ENCODE results near the gene CCDC33. TPM values are rescaled to one million over a fixed set of nuclear protein-coding genes. Genes with fewer than 3 reads are reported as not detected.
"Not testable (repeated sequence)": the region's sequence is repeated elsewhere in the genome, so short reads cannot be mapped to it uniquely, and the experiment has no call there.

Gene CCDC33
- total and polyA plus RNA-seq, 3 experiments from 2014 or later = not detected

DNA sequence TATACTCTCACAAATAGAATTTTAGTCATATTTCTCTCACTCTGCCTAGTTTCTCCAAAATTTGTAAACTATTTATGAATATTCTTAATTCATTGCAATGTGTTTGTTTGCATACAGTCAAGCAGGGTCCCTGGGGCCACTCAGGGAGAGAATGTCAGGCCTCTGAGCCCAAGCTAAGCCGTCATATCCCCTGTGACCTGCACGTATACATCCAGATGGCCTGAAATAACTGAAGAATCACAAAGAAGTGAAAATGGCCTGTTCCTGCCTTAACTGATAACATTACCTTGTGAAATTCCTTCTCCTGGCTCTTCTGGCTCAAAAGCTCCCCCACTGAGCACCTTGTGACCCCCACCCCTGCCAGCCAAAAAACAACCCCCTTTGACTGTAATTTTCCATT is 117.9 kb downstream of the CCDC33 start:
- Mint-ChIP-seq H3K27me3 (peaks cover 6 to 20% of the 10 kb centered on the region in 2 donors), H3K9me3 (peaks cover 0 to 11% (median 6%) of the 10 kb centered on the region in 5 donors)
- H3K27ac ChIP-seq (ENCODE audit: low read depth, low read length); H3K36me3 ChIP-seq (ENCODE audit: insufficient read depth, low read length); POLR2A ChIA-PET; H3K4me1 ChIP-seq (ENCODE audit: insufficient read depth, low read length); H3K27ac Mint-ChIP-seq; H3K4me3 Mint-ChIP-seq; DNase-seq; H3K27me3 ChIP-seq (ENCODE audit: insufficient read depth, low read length, poor library complexity, severe bottlenecking); H3K36me3 Mint-ChIP-seq; H3K4me3 ChIP-seq (ENCODE audit: low read length); CTCF ChIA-PET; H3K4me1 Mint-ChIP-seq; H3K9me3 ChIP-seq (ENCODE audit: low read length): not testable (repeated sequence)

DNA sequence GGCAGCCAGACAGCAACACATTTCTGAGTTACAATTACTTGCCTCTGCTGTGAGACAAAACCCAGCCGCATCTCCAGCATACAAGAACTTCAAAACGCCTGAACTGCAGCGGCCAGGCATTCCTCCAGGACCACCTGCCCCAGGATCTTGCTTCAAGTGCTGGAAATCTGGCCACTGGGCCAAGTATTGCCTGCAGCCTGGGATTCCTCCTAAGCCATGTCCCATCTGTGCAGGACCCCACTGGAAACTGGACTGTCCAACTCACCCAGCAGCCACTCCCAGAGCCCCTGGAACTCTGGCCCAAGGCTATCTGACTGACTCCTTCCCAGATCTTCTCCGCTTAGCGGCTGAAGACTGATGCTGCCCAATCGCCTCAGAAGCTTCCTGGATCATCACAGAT is 119.9 kb downstream of the CCDC33 start:
- H3K9me3 ChIP-seq (ENCODE audit: low read length); H3K36me3 Mint-ChIP-seq; H3K27ac Mint-ChIP-seq; H3K27me3 ChIP-seq (ENCODE audit: insufficient read depth, low read length, poor library complexity, severe bottlenecking); H3K27ac ChIP-seq (ENCODE audit: low read depth, low read length); CTCF ChIA-PET; H3K4me3 Mint-ChIP-seq; H3K4me3 ChIP-seq (ENCODE audit: low read length); POLR2A ChIA-PET; H3K36me3 ChIP-seq (ENCODE audit: insufficient read depth, low read length); H3K4me1 Mint-ChIP-seq; H3K4me1 ChIP-seq (ENCODE audit: insufficient read depth, low read length); DNase-seq: not testable (repeated sequence)
- Mint-ChIP-seq H3K9me3 (peaks cover 0 to 11% (median 6%) of the 10 kb centered on the region in 5 donors), H3K27me3 (peaks cover 6 to 20% of the 10 kb centered on the region in 2 donors)

DNA sequence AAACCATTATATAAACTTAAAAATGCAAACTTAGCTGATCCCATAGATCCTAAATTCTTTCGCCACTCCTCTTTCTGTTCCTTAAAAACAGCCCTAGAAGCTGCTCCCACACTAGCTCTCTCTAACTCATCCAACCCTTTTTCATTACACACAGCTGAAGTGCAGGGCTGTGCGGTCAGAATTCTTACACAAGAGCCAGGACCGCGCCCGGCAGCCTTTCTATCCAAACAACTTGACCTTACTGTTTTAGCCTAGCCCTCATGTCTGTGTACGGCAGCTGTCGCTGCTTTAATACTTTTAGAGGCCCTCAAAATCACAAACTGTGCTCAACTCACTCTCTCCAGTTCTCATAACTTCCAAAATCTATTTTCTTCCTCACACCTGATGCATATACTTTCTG is 121.4 kb downstream of the CCDC33 start:
- H3K4me1 Mint-ChIP-seq; H3K27ac ChIP-seq (ENCODE audit: low read depth, low read length); H3K9me3 ChIP-seq (ENCODE audit: low read length); H3K27me3 ChIP-seq (ENCODE audit: insufficient read depth, low read length, poor library complexity, severe bottlenecking); CTCF ChIA-PET; H3K4me3 ChIP-seq (ENCODE audit: low read length); H3K4me1 ChIP-seq (ENCODE audit: insufficient read depth, low read length); H3K27ac Mint-ChIP-seq; DNase-seq; H3K4me3 Mint-ChIP-seq; H3K36me3 Mint-ChIP-seq; H3K36me3 ChIP-seq (ENCODE audit: insufficient read depth, low read length); POLR2A ChIA-PET: not testable (repeated sequence)
- Mint-ChIP-seq H3K9me3 (peaks cover 0 to 11% (median 6%) of the 10 kb centered on the region in 5 donors), H3K27me3 (peaks cover 5 to 16% of the 10 kb centered on the region in 2 donors)

DNA sequence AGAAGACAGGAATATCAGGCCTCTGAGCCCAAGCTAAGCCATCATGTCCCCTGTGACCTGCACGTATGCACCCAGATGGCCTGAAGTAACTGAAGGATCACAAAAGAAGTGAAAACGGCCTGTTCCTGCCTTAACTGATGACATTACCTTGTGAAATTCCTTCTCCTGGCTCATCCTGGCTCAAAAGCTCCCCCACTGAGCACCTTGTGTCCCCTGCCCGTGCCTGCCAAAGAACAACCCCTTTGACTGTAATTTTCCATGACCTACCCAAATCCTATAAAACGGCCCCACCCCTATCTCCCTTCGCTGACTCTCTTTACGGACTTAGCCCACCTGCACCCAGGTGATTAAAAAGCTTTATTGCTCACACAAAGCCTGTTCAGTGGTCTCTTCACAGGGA is 123.2 kb downstream of the CCDC33 start:
- H3K27me3 Mint-ChIP-seq; H3K4me3 ChIP-seq (ENCODE audit: low read length); H3K4me3 Mint-ChIP-seq; H3K27ac Mint-ChIP-seq; H3K36me3 Mint-ChIP-seq; H3K27me3 ChIP-seq (ENCODE audit: insufficient read depth, low read length, poor library complexity, severe bottlenecking); H3K4me1 Mint-ChIP-seq; H3K36me3 ChIP-seq (ENCODE audit: insufficient read depth, low read length); H3K27ac ChIP-seq (ENCODE audit: low read depth, low read length); DNase-seq; H3K4me1 ChIP-seq (ENCODE audit: insufficient read depth, low read length); POLR2A ChIA-PET; H3K9me3 Mint-ChIP-seq; H3K9me3 ChIP-seq (ENCODE audit: low read length): not testable (repeated sequence)
- CTCF ChIA-PET = interaction anchor here (1.4 kb wide), 1 partner anchor 14 kb away, joined by 5 read pairs; no protein-coding TSS in a partner anchor

DNA sequence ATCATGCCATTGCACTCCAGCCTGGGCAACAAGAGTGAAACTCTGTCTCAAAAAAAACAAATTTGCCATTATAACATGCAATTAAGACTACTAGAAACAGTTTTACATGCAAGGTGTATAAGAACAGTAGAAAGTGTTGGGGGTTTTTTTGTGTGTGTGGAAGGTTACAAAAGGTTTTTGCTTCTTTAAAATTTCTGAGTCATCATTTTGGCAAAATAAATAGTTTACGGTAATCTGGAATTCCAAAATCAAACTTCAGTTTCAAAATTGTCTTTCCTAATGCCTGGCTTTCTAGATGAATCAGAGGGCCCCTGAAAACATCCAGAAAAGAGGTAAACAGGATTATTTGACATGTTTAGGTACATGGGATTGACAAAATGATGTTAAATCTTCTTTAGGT is 124.7 kb downstream of the CCDC33 start:
- H3K27ac ChIP-seq (ENCODE audit: low read depth, low read length); DNase-seq; H3K4me1 Mint-ChIP-seq; CTCF ChIA-PET; H3K4me3 ChIP-seq (ENCODE audit: low read length); H3K9me3 ChIP-seq (ENCODE audit: low read length); H3K36me3 ChIP-seq (ENCODE audit: insufficient read depth, low read length); POLR2A ChIA-PET; H3K27me3 ChIP-seq (ENCODE audit: insufficient read depth, low read length, poor library complexity, severe bottlenecking); H3K4me1 ChIP-seq (ENCODE audit: insufficient read depth, low read length); H3K4me3 Mint-ChIP-seq; H3K9me3 Mint-ChIP-seq; H3K27ac Mint-ChIP-seq; H3K36me3 Mint-ChIP-seq: not testable (repeated sequence)
- peaks cover 2 to 15% of the 10 kb centered on the region in 2 donors for H3K27me3 Mint-ChIP-seq

DNA sequence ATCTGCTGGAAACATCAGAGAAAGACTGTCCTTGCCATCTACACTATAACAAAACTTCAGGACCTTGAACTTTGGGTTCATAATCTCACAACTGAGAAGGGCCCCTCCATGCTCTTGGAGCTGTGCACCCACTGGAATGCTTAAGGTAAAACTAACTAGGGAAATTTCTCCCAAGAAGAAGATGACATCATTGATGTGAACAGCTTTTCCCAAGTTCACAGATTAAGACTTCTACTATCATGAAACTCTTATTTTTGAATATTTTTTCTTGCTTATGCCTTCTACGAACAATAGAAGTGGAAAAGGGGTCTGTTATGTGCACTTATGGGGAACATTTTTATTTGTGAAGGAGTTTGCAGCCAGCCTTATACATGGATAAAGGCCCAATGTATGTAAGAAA is 126.4 kb downstream of the CCDC33 start:
- Histone ChIP-seq H3K9me3 (ENCODE audit: low read length) (no peaks in the 10 kb centered on the region), H3K4me3 (ENCODE audit: low read length) (no peak overlapping the region), H3K27ac (ENCODE audit: low read depth, low read length) (no peak overlapping the region), H3K4me1 (ENCODE audit: insufficient read depth, low read length) (no peaks in the 10 kb centered on the region), H3K36me3 (ENCODE audit: insufficient read depth, low read length) (no peaks in the 10 kb centered on the region), H3K27me3 (ENCODE audit: insufficient read depth, low read length, poor library complexity, severe bottlenecking) (peaks cover 14% of the 10 kb centered on the region)
- Mint-ChIP-seq H3K27me3 (peaks cover 10 to 20% of the 10 kb centered on the region in 2 donors), H3K36me3 (peaks cover 0 to 2% (median 0%) of the 10 kb centered on the region in 3 donors), H3K9me3 (no peaks in the 10 kb centered on the region), H3K4me1 (peaks cover 0 to 5% (median 4%) of the 10 kb centered on the region in 3 donors), H3K27ac (no peak overlapping the region), H3K4me3 (no peak overlapping the region)
- ChIA-PET CTCF (interaction anchor here (0.6 kb wide), 1 partner anchor 20 kb away, joined by 3 read pairs; no protein-coding TSS in a partner anchor), POLR2A (no interaction called here)
- DNase-seq = no peak

DNA sequence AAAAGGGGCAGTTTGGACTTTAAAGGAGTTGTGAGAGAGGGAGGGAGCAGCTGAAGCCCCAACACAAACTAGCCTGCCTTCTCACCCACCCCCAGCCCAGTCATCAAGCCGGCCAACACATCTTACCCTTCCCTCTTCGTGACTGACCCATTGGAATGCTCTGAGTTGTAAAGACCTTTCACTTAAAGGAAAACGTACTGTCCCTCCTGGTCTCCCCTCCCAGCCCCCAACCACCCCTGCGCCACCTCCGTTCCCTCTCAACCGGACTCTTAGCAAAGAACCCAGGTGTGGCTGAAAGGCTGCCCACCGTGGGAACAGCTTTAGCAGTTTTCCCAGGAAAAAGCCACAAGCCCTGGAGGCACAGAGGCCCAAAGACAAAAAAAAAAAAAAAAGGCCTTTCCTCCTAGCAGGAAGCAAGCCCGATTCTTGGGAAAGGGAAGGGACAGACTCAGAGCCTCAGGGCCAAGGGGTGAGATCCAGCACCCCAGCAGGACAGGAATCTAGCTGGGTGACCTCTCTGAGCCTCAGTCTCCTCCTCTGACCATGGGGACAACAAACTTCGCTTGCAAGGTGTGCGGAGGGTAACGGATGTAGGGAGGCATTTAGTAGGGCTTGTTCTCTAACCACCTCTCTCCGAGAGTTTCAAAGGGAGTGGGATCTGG is 128.9 kb downstream of the CCDC33 start:
- peaks cover 18 to 35% of the 10 kb centered on the region in 2 donors for H3K27me3 Mint-ChIP-seq
- Histone ChIP-seq H3K27me3 (ENCODE audit: insufficient read depth, low read length, poor library complexity, severe bottlenecking) (peaks cover 28% of the 10 kb centered on the region), H3K36me3 (ENCODE audit: insufficient read depth, low read length) (no peaks in the 10 kb centered on the region), H3K27ac (ENCODE audit: low read depth, low read length) (no peak overlapping the region), H3K4me3 (ENCODE audit: low read length) (no peak overlapping the region), H3K4me1 (ENCODE audit: insufficient read depth, low read length) (no peaks in the 10 kb centered on the region), H3K9me3 (ENCODE audit: low read length) (no peaks in the 10 kb centered on the region)
- H3K4me3 Mint-ChIP-seq = peak overlapping the region; percentile 52 to 84 (median 62)
- ChIA-PET CTCF (no interaction called here), POLR2A (no interaction called here)
- peak overlapping the region in 1 of 8 donors; percentile 77 for H3K27ac Mint-ChIP-seq
- H3K36me3 Mint-ChIP-seq = peaks cover 0 to 2% (median 0%) of the 10 kb centered on the region in 3 donors
- peaks cover 0 to 5% (median 4%) of the 10 kb centered on the region in 3 donors for H3K4me1 Mint-ChIP-seq
- no peaks in the 10 kb centered on the region for H3K9me3 Mint-ChIP-seq
- no peak for DNase-seq

DNA sequence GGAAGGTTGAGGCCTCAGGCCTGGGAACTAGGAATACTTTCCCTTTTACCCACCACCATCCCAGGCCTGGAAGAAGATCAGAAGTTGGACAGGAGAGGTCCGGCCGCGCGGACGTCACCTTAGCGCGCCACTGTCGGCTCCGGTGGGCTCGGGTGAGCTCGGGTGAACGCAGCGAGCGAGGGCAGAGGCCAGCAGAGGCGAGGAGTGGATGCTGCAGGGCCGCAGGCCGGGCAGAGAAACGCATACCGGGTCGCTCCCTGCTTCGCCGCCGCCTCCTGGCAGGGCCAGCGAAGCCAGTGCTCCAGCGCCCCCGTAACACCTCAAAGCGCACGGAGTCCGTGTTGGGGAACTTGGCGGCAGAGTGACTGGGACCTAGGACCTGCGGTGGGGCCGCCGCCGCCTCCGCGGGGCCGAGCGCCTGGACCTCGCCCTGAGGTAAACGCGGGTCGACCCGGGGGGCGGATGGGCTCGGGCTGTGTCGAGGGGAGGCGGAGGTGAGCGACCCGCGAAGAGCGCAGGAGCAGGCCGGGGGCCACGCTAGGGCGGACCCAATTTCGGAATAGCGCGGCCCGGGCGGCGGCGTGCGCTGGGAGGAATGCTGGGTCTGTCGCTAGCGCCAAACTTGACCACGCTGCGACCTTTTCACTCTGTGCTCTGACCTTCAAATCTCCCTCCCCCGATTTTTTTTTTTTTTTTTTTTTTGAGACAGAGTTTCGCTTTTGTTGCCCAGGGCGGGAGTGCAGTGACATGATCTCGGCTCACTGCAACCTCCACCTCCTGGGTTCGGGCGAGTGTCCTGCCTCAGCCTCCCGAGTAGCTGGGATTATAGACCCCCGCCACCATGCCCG is 129.7 kb downstream of the CCDC33 start:
- Mint-ChIP-seq H3K27me3 (peaks cover 18 to 40% of the 10 kb centered on the region in 2 donors), H3K4me1 (peaks cover 0 to 5% (median 4%) of the 10 kb centered on the region in 3 donors), H3K36me3 (peaks cover 0 to 2% (median 0%) of the 10 kb centered on the region in 3 donors), H3K4me3 (peak overlapping the region; percentile 55 to 84 (median 72)), H3K27ac (peak overlapping the region in 1 of 8 donors; percentile 77), H3K9me3 (no peaks in the 10 kb centered on the region)
- H3K27ac ChIP-seq (ENCODE audit: low read depth, low read length) = no peak overlapping the region
- H3K4me3 ChIP-seq (ENCODE audit: low read length) = no peak overlapping the region
- CTCF ChIA-PET = no interaction called here
- POLR2A ChIA-PET = no interaction called here
- H3K9me3 ChIP-seq (ENCODE audit: low read length) = no peaks in the 10 kb centered on the region
- H3K27me3 ChIP-seq (ENCODE audit: insufficient read depth, low read length, poor library complexity, severe bottlenecking) = peaks cover 28% of the 10 kb centered on the region
- H3K36me3 ChIP-seq (ENCODE audit: insufficient read depth, low read length) = no peaks in the 10 kb centered on the region
- DNase-seq = peak in 1 of 5 donors; percentile 16
- H3K4me1 ChIP-seq (ENCODE audit: insufficient read depth, low read length) = no peaks in the 10 kb centered on the region

All from CD8-positive, alpha-beta memory T cell (primary cell).